KBM-7 (cell line): ENCODE measurements around the gene GTF2H1.
A peak's percentile ranks its signal among the peaks of the same experiment; 100 is the strongest.

Experiments
- DNase-seq: peaks from one replicate; pipeline ENCODE4 v3.0.0-alpha.2; 2015
- in situ Hi-C: fragments of 300-500 bp; cut with MboI; formaldehyde crosslinking; loops from 2 replicates; pipeline ENCODE4 v1.14.3; 2020; ENCODE audit warnings: low sequenced_read_pairs, low pct_unique_long_range_greater_than_20kb, mixed read lengths

GTF2H1 gene

DNA sequence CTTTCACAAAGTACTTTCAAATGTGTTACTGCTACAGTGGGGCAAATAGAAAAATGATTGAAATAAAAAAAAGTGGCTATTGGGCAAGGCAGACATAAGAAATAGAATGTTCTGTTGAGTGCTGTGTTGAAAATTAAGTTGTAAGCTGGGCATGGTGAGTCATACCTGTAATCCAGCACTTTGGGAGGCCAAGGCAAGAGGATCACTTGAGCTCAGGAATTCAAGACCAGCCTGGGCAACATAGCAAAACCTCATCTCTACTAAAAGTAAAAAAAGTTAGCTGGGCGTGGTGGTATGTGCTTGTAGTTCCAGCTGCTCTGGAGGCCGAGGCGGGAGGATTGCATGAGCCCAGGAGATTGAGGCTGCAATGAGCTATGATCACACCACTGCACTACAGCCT is 45.1 kb downstream of the GTF2H1 start:
- in situ Hi-C loops: no loop called here
- no peak for DNase-seq

DNA sequence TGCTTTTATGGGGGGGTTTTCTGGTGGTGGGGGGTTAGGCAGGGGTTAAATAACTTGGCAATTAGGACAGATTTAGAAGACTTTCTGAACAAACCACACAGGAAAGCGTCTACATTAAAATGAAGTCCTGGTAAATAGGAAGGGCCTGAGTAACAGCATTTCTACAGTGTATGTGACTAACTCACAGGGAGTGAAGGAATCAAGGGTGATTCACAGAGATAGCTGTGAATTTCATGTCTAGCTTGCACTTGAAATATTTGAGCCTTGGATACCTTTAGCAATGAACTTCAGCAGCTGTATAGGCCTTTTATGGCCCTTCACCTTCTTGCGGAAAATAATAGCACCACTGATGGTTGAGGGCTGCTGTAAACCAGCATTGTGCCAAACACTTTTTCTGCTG is 45.9 kb downstream of the GTF2H1 start:
- in situ Hi-C loops: no loop called here
- DNase-seq: no peak

- no peak for DNase-seq
- in situ Hi-C loops: no loop called here
These were observed 47.0 kb downstream of the GTF2H1 start for GRCh38 chr11:18369398-18369797.

DNA sequence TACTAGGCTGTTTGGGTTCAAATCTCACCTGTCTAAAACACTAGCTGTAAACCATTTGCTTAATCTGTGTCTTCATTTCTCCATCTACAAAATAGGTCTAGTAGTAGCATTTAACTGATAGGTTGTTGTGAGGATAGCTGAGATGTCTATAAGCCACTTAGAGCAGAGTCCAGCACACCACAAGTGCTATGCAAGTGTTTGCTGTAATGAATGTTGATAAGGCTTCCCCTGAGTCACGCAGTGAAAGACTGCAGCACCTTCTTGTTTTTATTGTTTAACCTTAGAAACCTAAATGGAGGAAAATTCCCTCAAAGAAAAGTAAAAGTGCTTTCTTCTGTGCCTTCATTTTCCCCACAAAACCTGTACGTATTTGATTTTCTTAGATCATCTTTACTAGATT is 48.9 kb downstream of the GTF2H1 start:
- in situ Hi-C loops: no loop called here
- DNase-seq: no peak

GRCh38 chr11:18372201-18372600 is 49.8 kb downstream of the GTF2H1 start:
- DNase-seq: no peak
- in situ Hi-C loops: no loop called here

GRCh38 chr11:18374956-18375355 is 52.6 kb downstream of the GTF2H1 start:
- no peak for DNase-seq
- in situ Hi-C loops: no loop called here

DNA sequence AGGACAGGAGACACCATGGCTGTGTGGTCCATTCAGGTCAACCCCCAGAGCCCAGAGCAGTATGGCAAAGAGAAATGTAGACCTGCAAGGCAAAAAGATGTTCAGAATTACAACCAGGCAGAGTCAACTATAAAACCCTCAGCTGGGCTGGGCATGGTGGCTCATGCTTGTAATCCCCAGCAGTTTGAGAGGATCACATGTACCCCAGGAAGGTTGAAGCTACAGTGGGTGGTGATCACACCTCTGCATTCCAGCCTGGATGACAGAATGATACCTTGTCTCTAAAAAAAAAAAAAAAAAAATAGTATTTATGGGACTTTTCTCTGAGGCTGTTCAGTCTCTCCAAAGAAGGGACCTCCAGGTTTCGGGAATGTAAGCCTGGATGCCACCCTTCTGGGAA is 53.6 kb downstream of the GTF2H1 start:
- no peak for DNase-seq
- in situ Hi-C loops: no loop called here

GRCh38 chr11:18379201-18379600 is 56.8 kb downstream of the GTF2H1 start:
- no peak for DNase-seq
- in situ Hi-C loops: no loop called here

GRCh38 chr11:18383388-18384156 is 61.2 kb downstream of the GTF2H1 start:
- in situ Hi-C loops: no loop called here

GRCh38 chr11:18384157-18384641 is 61.8 kb downstream of the GTF2H1 start:
- peak; percentile 64 for DNase-seq
- in situ Hi-C loops: no loop called here

More at GRCh38 chr11:18383388-18384156, 61.2 kb downstream of the GTF2H1 start:
- peak; percentile 94 for DNase-seq

- DNase-seq: no peak
- in situ Hi-C loops: no loop called here
These were observed 67.7 kb downstream of the GTF2H1 start for GRCh38 chr11:18390088-18390487.

DNA sequence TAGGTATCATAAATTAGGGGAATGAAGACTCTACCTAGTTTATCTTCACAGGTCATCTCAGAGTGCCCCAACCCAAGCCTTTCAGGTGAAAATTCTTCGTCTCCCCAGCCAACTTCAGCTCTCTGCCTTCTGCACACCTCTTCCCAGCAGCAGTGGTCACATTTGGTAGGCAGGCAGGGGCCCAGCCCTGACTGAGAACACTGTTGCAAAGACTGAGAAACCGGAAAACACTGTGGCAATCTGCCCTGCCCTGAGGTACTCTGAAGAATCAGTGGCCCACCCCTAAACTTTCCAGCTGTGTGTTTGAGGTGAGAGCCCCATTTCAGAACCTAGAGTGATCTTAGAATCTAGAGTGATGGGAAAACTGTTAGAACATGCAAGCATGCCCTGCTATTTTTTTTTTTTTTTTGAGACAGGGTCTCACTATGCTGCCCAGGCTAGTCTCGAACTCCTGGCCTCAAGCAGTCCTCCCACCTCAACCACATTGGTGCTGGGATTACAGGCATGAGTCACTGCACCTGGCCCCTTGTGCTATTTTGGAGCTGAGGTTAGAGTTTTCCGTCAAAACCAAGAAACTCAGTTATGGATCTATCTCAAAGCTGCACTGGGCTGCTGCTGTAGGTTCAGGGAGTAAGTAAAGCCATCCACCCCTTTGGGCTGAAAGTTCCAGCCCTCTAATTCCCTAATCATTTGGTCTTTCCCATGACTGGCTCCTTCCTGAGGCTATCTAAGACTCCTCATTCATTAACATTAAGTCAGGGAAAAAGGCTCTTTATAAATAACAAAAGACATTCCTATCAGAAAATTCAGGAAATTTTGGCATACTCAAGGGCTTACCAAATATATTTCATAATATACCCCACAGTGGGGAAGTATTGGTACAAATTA is 70.3 kb downstream of the GTF2H1 start:
- in situ Hi-C loops: no loop called here
- DNase-seq: no peak

DNA sequence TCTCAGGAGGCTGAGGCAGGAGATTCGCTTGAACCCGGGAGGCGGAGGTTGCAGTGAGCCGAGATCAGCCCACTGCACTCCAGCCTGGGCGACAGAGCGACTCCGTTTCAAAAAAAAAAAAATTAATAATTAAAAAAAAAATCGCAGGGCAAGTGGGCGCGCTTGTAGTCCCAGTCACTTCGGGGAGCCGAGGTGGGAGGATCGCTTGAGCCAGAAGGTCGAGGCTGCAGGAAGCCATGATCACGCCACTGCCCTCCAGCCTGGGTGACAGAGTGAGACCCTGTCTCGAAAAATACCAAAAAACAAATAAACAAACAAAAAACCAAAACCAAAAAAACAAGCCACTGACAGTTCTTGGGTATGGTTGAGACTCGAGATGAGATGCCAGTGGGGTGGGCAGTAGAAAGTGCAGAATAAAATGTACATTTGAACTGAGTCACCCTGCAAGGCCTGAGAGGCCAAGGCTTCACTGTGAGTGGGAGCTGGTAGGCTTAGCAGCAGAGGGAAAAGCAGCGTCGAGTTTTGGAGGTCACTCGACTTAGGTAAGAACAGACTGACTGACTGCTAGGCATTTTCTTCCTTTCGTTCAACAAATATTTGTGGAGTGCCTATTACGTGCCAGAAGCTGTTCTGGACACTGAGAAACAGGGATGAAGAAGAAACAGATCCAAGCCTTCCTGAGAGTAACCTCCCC is 71.4 kb downstream of the GTF2H1 start:
- in situ Hi-C loops: no loop called here
- DNase-seq: no peak

- in situ Hi-C loops: no loop called here
These were observed 72.0 kb downstream of the GTF2H1 start, which contains the start of gene LDHA for GRCh38 chr11:18394275-18394927. Gene LDHA, plus strand, starts transcription at chr11:18394563. Its CDS starts 2,280 bp downstream, at chr11:18396843.

GRCh38 chr11:18394928-18395734 is 72.8 kb downstream of the GTF2H1 start:
- in situ Hi-C loops: no loop called here
- DNase-seq: peak; percentile 28

More at GRCh38 chr11:18394275-18394927, 72.0 kb downstream of the GTF2H1 start, which contains the start of gene LDHA:
- peak; percentile 95 for DNase-seq

- DNase-seq: peak; percentile 98
- in situ Hi-C loops: no loop called here
These were observed 73.6 kb downstream of the GTF2H1 start for GRCh38 chr11:18395735-18396504.

DNA sequence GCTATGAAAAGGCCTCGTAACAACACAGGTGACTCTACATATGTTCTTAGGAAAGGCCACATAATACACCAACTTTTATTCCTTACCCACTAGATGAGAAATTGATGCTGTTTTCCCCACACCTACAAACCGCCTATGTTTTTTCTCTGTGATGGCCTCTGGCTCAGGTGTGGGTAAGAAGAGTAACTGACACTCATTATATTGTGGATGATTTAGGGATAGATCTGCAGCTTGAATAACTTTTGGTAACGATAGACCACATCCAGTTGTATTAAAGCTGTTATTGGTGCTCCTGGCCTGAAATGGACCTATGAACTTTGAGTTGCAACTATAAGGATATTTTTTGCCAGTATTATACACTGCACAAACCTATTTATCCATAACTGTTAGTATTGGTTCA is 75.6 kb downstream of the GTF2H1 start:
- in situ Hi-C loops: no loop called here

More for the DNA sequence above, 75.6 kb downstream of the GTF2H1 start:
- no peak for DNase-seq
